Measurements from ENCODE around the gene SLC2A1. TPM values are rescaled to one million over a fixed set of nuclear protein-coding genes. Genes with fewer than 3 reads are reported as not detected.
A peak's percentile ranks its signal among the peaks of the same experiment; 100 is the strongest.

SLC2A1 gene
- total and polyA plus RNA-seq, 9 of the 15 experiments (the other 6 are each of a cell fraction or from before 2014, with no cell fraction given), result 12.6 to 153 (median 48.0) TPM

DNA sequence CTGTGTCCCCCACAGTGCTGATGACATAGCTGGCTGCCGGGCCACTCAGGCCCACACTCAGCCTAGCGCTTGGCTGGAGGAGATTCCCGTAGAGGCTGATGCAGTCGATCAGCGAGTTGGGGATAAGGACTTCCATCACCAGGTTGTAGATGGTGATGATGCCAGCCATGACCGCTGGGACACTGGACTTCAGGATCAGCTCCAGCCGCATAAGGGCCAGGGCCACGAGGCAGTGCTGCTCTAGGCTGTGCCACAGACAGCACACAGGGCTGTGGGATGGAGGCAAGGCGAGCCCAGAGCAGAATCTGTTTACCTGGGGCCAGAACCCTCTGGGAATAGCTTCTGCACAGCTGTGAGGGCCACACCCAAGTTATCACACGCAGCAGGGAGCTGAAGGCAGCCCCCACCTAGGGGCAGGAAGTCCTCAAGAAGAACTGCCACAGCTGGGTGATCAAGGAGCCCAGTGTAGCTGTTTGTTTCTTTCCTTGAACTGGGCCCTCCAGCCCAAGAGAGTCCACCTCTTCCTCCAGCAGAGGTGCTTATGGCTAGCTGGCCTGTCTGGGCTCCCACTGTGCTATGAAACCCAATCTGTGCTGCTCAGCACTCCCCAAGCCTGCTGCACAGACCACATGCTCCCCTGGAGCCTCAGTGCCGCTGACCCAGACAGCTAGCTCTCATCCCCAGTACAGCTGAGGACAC is 6.2 kb downstream of the SLC2A1 start (continued):
- no peak for TF ChIP-seq FOXJ3 (CRISPR knock-in tag; IDR thresholded peaks at IDR 0.05)
- no peak; the same call in 1 of the 2 replicates for TF ChIP-seq ERF (CRISPR knock-in tag; IDR thresholded peaks at IDR 0.05)
- TF ChIP-seq L3MBTL2 (IDR thresholded peaks at IDR 0.05), result peak; percentile 43; the same call in 1 of the 2 replicates
- TF ChIP-seq ZNF668 (CRISPR knock-in tag; IDR thresholded peaks at IDR 0.05), result no peak
- TF ChIP-seq ZNF511 (CRISPR knock-in tag; IDR thresholded peaks at IDR 0.05), result no peak
- TF ChIP-seq, protein P1, sequence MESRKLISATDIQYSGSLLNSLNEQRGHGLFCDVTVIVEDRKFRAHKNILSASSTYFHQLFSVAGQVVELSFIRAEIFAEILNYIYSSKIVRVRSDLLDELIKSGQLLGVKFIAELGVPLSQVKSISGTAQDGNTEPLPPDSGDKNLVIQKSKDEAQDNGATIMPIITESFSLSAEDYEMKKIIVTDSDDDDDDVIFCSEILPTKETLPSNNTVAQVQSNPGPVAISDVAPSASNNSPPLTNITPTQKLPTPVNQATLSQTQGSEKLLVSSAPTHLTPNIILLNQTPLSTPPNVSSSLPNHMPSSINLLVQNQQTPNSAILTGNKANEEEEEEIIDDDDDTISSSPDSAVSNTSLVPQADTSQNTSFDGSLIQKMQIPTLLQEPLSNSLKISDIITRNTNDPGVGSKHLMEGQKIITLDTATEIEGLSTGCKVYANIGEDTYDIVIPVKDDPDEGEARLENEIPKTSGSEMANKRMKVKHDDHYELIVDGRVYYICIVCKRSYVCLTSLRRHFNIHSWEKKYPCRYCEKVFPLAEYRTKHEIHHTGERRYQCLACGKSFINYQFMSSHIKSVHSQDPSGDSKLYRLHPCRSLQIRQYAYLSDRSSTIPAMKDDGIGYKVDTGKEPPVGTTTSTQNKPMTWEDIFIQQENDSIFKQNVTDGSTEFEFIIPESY (CRISPR knock-in tag; IDR thresholded peaks at IDR 0.05), result peak; percentile 65
- TF ChIP-seq TRIM25 (IDR thresholded peaks at IDR 0.05; ENCODE audit: borderline replicate concordance), result no peak
- TF ChIP-seq ZNF324 (CRISPR knock-in tag; IDR thresholded peaks at IDR 0.05), result no peak
- peak; percentile 66 for TF ChIP-seq CREM (IDR thresholded peaks at IDR 0.05; ENCODE audit: low read depth)
- TF ChIP-seq HIVEP1 (CRISPR knock-in tag; IDR thresholded peaks at IDR 0.05), result no peak
- peak; percentile 96 for TF ChIP-seq DACH1 (IDR thresholded peaks at IDR 0.05; ENCODE audit: partially characterized antibody)
- TF ChIP-seq ZNF143 (CRISPR knock-in tag; IDR thresholded peaks at IDR 0.05), result no peak
- TF ChIP-seq HOXB6 (CRISPR knock-in tag; IDR thresholded peaks at IDR 0.05; ENCODE audit: borderline replicate concordance), result no peak
- no peak for TF ChIP-seq SUPT5H (IDR thresholded peaks at IDR 0.05)
- TF ChIP-seq MTF1 (CRISPR knock-in tag; IDR thresholded peaks at IDR 0.05; ENCODE audit: borderline replicate concordance), result no peak
- no peak; the same call in 1 of the 2 replicates for TF ChIP-seq SP1 (CRISPR knock-in tag; IDR thresholded peaks at IDR 0.05)
- TF ChIP-seq CREBBP (IDR thresholded peaks at IDR 0.05; ENCODE audit: low read depth, low read length), result no peak
- TF ChIP-seq ZNF778 (CRISPR knock-in tag; IDR thresholded peaks at IDR 0.05), result no peak
- TF ChIP-seq ASH1L (IDR thresholded peaks at IDR 0.05; ENCODE audit: borderline replicate concordance, low read depth, partially characterized antibody), result no peak
- TF ChIP-seq ELK3 (CRISPR knock-in tag; IDR thresholded peaks at IDR 0.05), result no peak
- no peak for TF ChIP-seq ZNF639 (CRISPR knock-in tag; conservative IDR thresholded peaks at IDR 0.05 in 1 of 2, IDR thresholded peaks at IDR 0.05 in 1 of 2)
- peak; percentile 56; the same call in 1 of the 2 replicates for TF ChIP-seq GATA2 (CRISPR knock-in tag; IDR thresholded peaks at IDR 0.05)
- no peak for TF ChIP-seq ZBTB1 (CRISPR knock-in tag; IDR thresholded peaks at IDR 0.05; ENCODE audit: borderline replicate concordance, low read depth)
